ENCODE results near the gene SREBF2.

SREBF2 gene

GRCh38 chr22:41904450-41905410, 71.8 kb downstream of the SREBF2 start:
- TF ChIP-seq FOXP2 (optimal IDR thresholded peaks at IDR 0.05; ENCODE audit: borderline replicate concordance, extremely low read depth, extremely low read length, insufficient read depth), result no peak
- TF ChIP-seq, protein P1, sequence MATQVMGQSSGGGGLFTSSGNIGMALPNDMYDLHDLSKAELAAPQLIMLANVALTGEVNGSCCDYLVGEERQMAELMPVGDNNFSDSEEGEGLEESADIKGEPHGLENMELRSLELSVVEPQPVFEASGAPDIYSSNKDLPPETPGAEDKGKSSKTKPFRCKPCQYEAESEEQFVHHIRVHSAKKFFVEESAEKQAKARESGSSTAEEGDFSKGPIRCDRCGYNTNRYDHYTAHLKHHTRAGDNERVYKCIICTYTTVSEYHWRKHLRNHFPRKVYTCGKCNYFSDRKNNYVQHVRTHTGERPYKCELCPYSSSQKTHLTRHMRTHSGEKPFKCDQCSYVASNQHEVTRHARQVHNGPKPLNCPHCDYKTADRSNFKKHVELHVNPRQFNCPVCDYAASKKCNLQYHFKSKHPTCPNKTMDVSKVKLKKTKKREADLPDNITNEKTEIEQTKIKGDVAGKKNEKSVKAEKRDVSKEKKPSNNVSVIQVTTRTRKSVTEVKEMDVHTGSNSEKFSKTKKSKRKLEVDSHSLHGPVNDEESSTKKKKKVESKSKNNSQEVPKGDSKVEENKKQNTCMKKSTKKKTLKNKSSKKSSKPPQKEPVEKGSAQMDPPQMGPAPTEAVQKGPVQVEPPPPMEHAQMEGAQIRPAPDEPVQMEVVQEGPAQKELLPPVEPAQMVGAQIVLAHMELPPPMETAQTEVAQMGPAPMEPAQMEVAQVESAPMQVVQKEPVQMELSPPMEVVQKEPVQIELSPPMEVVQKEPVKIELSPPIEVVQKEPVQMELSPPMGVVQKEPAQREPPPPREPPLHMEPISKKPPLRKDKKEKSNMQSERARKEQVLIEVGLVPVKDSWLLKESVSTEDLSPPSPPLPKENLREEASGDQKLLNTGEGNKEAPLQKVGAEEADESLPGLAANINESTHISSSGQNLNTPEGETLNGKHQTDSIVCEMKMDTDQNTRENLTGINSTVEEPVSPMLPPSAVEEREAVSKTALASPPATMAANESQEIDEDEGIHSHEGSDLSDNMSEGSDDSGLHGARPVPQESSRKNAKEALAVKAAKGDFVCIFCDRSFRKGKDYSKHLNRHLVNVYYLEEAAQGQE (IDR thresholded peaks at IDR 0.05; ENCODE audit: insufficient read depth in 1 of 2, low read depth in 2 of 2, low read length in 2 of 2), result no peak
- no peak for TF ChIP-seq POLR2AphosphoS5 (IDR thresholded peaks at IDR 0.05; ENCODE audit: low read depth, low read length)

GRCh38 chr22:41905411-41906202, 72.7 kb downstream of the SREBF2 start:
- TF ChIP-seq FOXP2 (optimal IDR thresholded peaks at IDR 0.05; ENCODE audit: borderline replicate concordance, extremely low read depth, extremely low read length, insufficient read depth), result no peak
- TF ChIP-seq, protein P1 (IDR thresholded peaks at IDR 0.05; ENCODE audit: insufficient read depth in 1 of 2, low read depth in 2 of 2, low read length in 2 of 2), result no peak
- TF ChIP-seq SIN3A (IDR thresholded peaks at IDR 0.05; ENCODE audit: borderline replicate concordance, insufficient read depth, low read length), result no peak
- no peak for TF ChIP-seq POLR2AphosphoS5 (IDR thresholded peaks at IDR 0.05; ENCODE audit: low read depth, low read length)
- TF ChIP-seq TAF1 (IDR thresholded peaks at IDR 0.05; ENCODE audit: borderline replicate concordance, insufficient read depth, low read length), result no peak

GRCh38 chr22:41906822-41907221, 73.9 kb downstream of the SREBF2 start:
- TF ChIP-seq, protein P1 (IDR thresholded peaks at IDR 0.05; ENCODE audit: insufficient read depth in 1 of 2, low read depth in 2 of 2, low read length in 2 of 2), result no peak
- TF ChIP-seq TAF1 (IDR thresholded peaks at IDR 0.05; ENCODE audit: borderline replicate concordance, insufficient read depth, low read length), result no peak
- TF ChIP-seq FOXP2 (optimal IDR thresholded peaks at IDR 0.05; ENCODE audit: borderline replicate concordance, extremely low read depth, extremely low read length, insufficient read depth), result no peak
- no peak for TF ChIP-seq POLR2AphosphoS5 (IDR thresholded peaks at IDR 0.05; ENCODE audit: low read depth, low read length)
- no peak for TF ChIP-seq SIN3A (IDR thresholded peaks at IDR 0.05; ENCODE audit: borderline replicate concordance, insufficient read depth, low read length)

DNA sequence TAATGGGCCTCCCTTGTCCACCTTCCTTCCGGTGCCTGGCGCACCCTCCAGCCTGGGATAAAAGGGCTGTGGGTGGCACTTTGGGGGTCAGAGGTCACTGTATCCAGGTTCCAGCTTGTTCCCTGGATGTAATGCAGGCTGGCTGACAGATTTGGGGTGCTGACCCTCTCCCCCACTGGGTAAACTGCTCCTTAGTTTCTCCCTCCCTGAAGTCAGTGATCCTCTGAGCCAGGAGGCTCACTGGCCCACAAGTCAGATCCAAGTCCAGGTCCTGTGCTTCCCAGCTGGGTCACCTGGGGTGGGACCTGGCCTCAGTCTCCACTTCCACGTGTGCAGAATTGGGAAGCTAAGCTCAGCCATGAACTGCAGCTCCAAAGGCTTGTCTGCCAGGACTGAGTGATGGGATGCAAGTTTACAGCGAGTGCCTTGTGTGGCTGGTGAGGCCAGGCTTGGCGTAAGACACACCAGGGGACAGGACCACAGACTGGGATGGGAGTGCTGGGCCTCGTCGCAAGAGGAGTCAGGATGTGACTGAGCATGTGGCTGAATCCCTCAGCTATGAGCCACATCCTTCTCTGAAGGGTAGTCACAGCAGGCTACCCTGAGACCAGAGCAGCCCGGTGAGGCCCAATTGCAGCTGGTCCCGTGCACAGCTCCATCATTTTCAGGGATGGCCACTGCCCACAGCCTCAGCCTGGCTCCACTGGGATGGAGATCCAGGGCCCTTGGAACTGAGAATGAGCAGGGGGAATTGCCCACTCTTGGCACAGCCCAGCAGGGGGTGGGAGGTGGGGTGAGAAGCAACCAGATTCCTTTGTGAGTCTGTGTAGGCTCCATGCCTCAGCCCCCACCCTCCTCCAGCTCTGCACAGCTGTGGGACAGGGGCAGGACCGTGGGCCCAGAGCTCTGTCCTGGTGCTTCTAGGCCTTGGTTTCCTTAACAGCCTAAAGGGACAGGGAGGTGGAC, 74.8 kb downstream of the SREBF2 start:
- TF ChIP-seq SIN3A (IDR thresholded peaks at IDR 0.05; ENCODE audit: borderline replicate concordance, insufficient read depth, low read length) (no peak), FOXP2 (optimal IDR thresholded peaks at IDR 0.05; ENCODE audit: borderline replicate concordance, extremely low read depth, extremely low read length, insufficient read depth) (no peak), TAF1 (IDR thresholded peaks at IDR 0.05; ENCODE audit: borderline replicate concordance, insufficient read depth, low read length) (no peak), POLR2AphosphoS5 (IDR thresholded peaks at IDR 0.05; ENCODE audit: low read depth, low read length) (no peak)
- TF ChIP-seq, protein P1 (IDR thresholded peaks at IDR 0.05; ENCODE audit: insufficient read depth in 1 of 2, low read depth in 2 of 2, low read length in 2 of 2), result no peak

Measured in PFSK-1 (cell line).